HFFc6 (cell line): ENCODE results near the gene AARSD1. TPM values are rescaled to one million over a fixed set of nuclear protein-coding genes. Genes with fewer than 3 reads are reported as not detected.

Source experiments
- DNase-seq: peaks from one replicate; pipeline ENCODE4 v3.0.0-alpha.2; 2018
- H3K27ac Mint-ChIP-seq: 2 replicates; pipeline ENCODE4 v1.8.0; 2020; ENCODE audit warnings: mild to moderate bottlenecking, mixed read lengths
- H3K27me3 Mint-ChIP-seq: 2 replicates; pipeline ENCODE4 v1.8.0; 2021; ENCODE audit warnings: mild to moderate bottlenecking, moderate library complexity, mixed read lengths; ENCODE audit not compliant: insufficient read depth
- H3K36me3 Mint-ChIP-seq: 2 replicates; pipeline ENCODE4 v1.8.0; 2021; ENCODE audit warnings: low read depth, mixed read lengths
- H3K4me1 Mint-ChIP-seq: 2 replicates; pipeline ENCODE4 v1.8.0; 2020; ENCODE audit warnings: low read depth, mixed read lengths
- H3K4me3 Mint-ChIP-seq: 2 replicates; pipeline ENCODE4 v1.8.0; 2020; ENCODE audit warnings: mild to moderate bottlenecking, moderate library complexity, mixed read lengths
- H3K9me3 Mint-ChIP-seq: 2 replicates; pipeline ENCODE4 v1.8.0; 2020; ENCODE audit warnings: mild to moderate bottlenecking, mixed read lengths
- total RNA-seq, 6 experiments: library from RNA; stranded (reverse); fragmentation: NEBNext Ultra II Directional; extraction: Animal tissue kit (Norgen Biotek cat#: 25700); gene quantifications; 2 replicates in 1 of 6; 3 replicates in 5 of 6; pipeline ENCODE4 v1.2.3, GENCODE V29; 2021
- TF ChIP-seq, protein P1 (sequence below): fragments of 200-600 bp; sonication (generic); IDR thresholded peaks from 2 replicates; pipeline ENCODE4 v1.5.0; 2021; ENCODE audit warnings: antibody characterized with exemption, mild to moderate bottlenecking

The AARSD1 gene
- total RNA-seq, 6 experiments from 2014 or later = 42.5 to 54.5 (median 47.1) TPM

DNA sequence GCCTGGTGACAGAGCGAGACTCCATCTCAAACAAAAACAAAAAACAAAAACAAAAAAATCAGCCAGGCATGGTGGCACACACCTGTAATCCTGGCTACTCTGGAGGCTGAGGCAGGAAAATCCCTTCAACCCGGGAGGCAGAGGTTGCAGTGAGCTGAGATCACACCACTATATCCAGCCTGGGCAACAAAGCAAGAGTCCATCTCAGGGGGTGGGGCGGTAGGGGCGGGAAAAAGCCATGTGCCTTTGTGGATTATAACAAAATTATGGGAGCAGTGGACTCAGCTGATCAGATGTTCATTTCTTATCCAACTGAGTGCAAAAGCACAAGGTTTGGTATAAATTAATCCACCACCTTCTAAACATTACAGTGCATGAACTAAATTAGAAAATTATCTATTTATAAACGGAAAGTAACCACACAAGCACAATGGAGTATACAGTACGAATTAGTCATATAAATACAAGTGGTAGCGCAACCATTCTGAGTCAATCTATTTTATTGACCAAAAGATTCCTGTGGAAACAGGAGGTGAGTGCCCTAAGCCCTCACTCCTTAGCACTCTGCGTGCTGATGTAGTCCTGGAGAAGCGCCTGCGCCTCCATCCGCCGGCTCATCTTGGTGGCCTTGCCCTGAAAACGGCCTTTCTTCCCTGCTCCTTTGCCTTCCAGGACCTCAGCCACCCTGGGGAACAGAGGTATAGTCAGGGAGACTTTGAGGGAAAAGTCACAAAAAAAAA is 14.0 kb downstream of the AARSD1 start:
- H3K4me3 Mint-ChIP-seq = no peak overlapping the region
- H3K9me3 Mint-ChIP-seq = no peaks in the 10 kb centered on the region
- TF ChIP-seq, protein P1, sequence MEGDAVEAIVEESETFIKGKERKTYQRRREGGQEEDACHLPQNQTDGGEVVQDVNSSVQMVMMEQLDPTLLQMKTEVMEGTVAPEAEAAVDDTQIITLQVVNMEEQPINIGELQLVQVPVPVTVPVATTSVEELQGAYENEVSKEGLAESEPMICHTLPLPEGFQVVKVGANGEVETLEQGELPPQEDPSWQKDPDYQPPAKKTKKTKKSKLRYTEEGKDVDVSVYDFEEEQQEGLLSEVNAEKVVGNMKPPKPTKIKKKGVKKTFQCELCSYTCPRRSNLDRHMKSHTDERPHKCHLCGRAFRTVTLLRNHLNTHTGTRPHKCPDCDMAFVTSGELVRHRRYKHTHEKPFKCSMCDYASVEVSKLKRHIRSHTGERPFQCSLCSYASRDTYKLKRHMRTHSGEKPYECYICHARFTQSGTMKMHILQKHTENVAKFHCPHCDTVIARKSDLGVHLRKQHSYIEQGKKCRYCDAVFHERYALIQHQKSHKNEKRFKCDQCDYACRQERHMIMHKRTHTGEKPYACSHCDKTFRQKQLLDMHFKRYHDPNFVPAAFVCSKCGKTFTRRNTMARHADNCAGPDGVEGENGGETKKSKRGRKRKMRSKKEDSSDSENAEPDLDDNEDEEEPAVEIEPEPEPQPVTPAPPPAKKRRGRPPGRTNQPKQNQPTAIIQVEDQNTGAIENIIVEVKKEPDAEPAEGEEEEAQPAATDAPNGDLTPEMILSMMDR = no peak
- peaks cover 32% of the 10 kb centered on the region for H3K36me3 Mint-ChIP-seq
- H3K4me1 Mint-ChIP-seq = peaks cover 14% of the 10 kb centered on the region
- DNase-seq = no peak
- H3K27ac Mint-ChIP-seq = peak overlapping the region; percentile 58; the same call in 1 of the 2 replicates
- no peaks in the 10 kb centered on the region for H3K27me3 Mint-ChIP-seq

DNA sequence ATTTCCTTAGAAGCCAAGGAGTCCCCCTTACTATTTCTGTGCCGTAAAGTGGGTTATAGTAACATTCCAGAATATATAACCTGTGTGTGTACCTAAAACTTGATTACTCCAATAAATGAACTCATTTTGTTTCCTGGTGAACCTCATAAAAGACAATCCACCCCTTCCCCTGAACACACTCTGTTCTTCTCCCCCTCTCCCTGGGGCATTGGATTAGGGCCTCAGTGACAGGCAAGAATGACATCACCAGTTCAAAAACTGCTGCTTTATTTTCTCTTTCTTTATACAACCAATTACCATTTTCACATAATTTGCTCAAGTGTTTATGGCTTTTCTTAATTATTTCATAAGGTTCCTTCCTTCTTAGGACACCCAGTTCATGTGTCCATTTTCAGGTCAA is 17.4 kb downstream of the AARSD1 start:
- no peak overlapping the region for H3K4me3 Mint-ChIP-seq
- no peaks in the 10 kb centered on the region for H3K9me3 Mint-ChIP-seq
- TF ChIP-seq, protein P1 = no peak
- peaks cover 21% of the 10 kb centered on the region for H3K4me1 Mint-ChIP-seq
- H3K27me3 Mint-ChIP-seq = no peaks in the 10 kb centered on the region
- no peak for DNase-seq
- peaks cover 20% of the 10 kb centered on the region for H3K36me3 Mint-ChIP-seq
- no peak overlapping the region for H3K27ac Mint-ChIP-seq

DNA sequence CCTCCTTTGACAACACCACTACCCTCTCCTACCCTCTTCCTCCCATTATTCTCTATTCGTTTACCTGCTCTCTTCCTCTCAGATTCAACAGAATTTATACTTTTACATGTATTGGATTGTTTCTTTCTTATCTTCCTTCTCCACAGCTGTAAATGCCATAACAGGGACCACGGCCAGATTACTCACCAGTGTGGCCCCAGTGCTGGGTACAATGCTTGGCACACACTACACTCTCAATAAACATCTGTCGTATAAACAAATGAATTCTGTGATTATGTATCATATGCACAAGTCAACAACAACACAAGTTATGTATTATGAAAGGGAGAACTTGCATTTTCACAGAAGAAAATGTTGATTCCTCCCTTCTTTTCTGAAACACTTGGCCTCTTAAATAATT is 20.0 kb downstream of the AARSD1 start:
- no peak for DNase-seq
- H3K9me3 Mint-ChIP-seq = no peaks in the 10 kb centered on the region
- peaks cover 3% of the 10 kb centered on the region for H3K27me3 Mint-ChIP-seq
- no peak overlapping the region for H3K4me3 Mint-ChIP-seq
- peaks cover 18% of the 10 kb centered on the region for H3K4me1 Mint-ChIP-seq
- TF ChIP-seq, protein P1 = no peak
- H3K27ac Mint-ChIP-seq = no peak overlapping the region
- H3K36me3 Mint-ChIP-seq = peaks cover 6% of the 10 kb centered on the region

DNA sequence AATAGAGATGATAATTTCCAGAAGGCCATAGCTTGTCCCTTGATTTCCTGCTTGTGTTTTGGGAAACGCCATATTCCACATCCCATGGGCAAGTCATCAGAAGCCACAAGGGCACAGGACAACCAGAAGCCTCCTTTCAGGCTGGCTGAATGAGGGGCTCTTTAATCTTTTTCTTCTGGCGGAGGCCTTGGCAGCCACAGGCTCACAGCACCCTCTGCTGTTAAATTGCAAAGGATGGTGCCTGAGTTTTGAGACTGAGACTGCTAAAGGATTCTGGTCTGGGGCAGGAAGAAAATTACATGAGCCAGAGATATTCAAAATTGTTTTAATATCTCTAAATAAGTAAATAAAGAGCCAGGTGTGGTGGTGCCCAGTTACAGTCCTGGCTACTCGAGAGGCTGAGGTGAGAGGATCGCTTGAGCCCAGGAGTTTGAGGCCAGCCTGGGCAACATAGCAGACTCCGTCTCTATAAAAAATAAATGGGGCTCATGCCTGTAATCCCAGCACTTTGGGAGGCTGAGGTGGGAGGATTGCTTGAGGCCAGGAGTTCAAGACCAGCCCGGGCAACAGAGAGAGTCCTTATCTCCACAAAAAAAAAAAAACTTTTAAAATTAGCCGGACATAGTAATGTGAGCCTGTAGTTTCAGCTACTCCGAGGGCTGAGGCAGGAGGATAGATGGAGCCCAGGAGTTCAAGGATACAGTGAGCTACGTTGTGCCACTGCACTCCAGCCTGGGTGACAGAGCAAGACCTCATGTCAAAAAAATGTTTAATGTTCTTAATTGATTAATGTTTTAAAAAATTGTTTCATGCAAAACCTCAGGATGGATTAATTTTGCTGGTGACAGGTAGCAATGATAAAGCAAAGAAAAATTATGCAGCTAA is 26.3 kb downstream of the AARSD1 start:
- DNase-seq = peak; percentile 63
- peaks cover 16% of the 10 kb centered on the region for H3K27me3 Mint-ChIP-seq
- H3K36me3 Mint-ChIP-seq = no peaks in the 10 kb centered on the region
- H3K9me3 Mint-ChIP-seq = no peaks in the 10 kb centered on the region
- TF ChIP-seq, protein P1 = peak; percentile 82
- H3K4me3 Mint-ChIP-seq = no peak overlapping the region
- no peak overlapping the region for H3K27ac Mint-ChIP-seq
- H3K4me1 Mint-ChIP-seq = 0 out of 2 replicates have a peak, but pooled peaks cover 5% of the 10 kb centered on the region

DNA sequence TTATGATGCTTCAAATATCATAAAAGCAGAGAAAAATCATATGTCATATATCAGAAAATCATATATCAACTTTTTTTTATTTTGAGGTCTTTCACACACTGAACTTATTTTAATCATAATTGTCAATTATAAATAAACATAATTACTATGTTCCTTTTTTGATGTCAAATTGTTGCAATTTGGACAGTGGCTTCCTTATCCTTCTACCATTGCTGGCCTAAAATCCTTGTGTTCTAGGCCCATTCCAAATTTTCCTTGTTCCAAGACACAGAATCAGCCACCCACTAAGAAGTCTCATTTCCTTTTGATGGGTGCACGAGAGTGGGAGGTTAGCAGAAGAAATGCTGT is 34.8 kb downstream of the AARSD1 start:
- H3K27me3 Mint-ChIP-seq = peaks cover 13% of the 10 kb centered on the region
- TF ChIP-seq, protein P1 = peak; percentile 21
- no peak for DNase-seq
- no peaks in the 10 kb centered on the region for H3K36me3 Mint-ChIP-seq
- H3K9me3 Mint-ChIP-seq = no peaks in the 10 kb centered on the region
- peaks cover 10% of the 10 kb centered on the region for H3K4me1 Mint-ChIP-seq
- no peak overlapping the region for H3K27ac Mint-ChIP-seq
- H3K4me3 Mint-ChIP-seq = no peak overlapping the region
